ENCODE measurements around the gene OSCP1. TPM values are rescaled to one million over a fixed set of nuclear protein-coding genes. Genes with fewer than 3 reads are reported as not detected.

OSCP1 gene
- total RNA-seq, 2 donors from 2014 or later = 2.8 to 3.7 TPM

DNA sequence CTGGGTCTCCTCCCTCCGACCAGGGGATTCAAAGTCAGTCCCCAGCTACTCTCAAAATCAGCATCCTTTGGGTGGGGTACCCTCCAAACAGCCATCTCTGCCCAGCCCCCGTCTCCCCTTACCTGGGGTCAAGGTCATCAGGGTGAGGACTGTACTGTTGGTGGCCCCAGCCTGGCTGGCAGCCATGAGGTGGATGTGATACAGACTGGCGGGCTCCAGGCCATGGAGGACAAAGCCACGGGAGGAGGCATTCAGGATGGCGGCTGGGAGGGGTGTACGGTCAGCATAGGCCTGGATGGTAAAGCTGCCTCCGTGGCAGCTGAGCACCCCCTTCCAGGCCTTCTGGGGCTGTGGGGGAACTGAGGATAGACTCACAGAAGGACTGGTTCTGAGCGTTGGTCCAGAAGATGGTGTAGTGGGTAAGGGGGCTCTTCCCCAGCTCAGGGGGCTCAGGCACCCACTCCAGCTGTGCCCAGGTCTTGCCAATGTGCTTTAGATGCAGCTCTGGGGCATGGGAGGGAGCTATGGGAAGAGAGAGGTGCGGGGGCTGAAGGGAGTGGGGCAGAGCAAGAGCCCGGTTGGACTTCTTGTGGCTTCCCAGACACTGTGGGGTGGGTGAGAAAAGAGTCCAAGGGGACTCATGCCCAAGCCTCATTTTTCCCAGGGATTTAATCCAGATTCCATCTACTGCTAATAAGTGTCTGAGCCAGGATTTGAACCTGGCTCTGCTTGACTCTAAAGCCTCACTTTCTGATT is 17.6 kb upstream of the OSCP1 start:
- DNase-seq = no peak
- Histone ChIP-seq H3K9ac (ENCODE audit: low read depth in 2 of 2, low read length in 2 of 2) (no peak overlapping the region), H3K27me3 (no peaks in the 10 kb centered on the region), H3K27ac (no peak overlapping the region), H3K36me3 (no peaks in the 10 kb centered on the region), H3K9me3 (no peaks in the 10 kb centered on the region), H3K4me3 (no peak overlapping the region), H3K4me1 (peaks cover 6% of the 10 kb centered on the region)
- intact Hi-C loops (cut with DNase I) = no loop called here
- TF ChIP-seq, protein P1, sequence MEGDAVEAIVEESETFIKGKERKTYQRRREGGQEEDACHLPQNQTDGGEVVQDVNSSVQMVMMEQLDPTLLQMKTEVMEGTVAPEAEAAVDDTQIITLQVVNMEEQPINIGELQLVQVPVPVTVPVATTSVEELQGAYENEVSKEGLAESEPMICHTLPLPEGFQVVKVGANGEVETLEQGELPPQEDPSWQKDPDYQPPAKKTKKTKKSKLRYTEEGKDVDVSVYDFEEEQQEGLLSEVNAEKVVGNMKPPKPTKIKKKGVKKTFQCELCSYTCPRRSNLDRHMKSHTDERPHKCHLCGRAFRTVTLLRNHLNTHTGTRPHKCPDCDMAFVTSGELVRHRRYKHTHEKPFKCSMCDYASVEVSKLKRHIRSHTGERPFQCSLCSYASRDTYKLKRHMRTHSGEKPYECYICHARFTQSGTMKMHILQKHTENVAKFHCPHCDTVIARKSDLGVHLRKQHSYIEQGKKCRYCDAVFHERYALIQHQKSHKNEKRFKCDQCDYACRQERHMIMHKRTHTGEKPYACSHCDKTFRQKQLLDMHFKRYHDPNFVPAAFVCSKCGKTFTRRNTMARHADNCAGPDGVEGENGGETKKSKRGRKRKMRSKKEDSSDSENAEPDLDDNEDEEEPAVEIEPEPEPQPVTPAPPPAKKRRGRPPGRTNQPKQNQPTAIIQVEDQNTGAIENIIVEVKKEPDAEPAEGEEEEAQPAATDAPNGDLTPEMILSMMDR (IDR thresholded peaks at IDR 0.05) = no peak

DNA sequence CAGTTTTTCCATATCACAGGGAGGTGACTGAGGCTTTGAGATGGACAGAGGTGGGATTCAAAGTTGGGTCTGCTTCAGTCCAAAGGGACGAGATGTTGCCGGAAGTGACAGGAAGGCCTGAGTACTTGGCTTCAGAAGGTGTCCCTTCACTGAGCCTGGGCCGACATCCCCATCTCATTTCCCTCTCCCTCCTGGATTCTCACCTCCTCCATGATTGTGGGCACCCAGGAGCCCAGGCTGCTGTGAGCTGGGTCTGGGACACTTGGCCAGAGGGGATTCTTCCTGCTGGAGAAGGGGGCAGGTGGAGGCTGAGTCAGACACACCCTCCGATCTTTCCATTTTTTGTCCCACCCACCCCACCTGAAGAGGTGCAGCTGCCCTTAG is 16.8 kb upstream of the OSCP1 start:
- intact Hi-C loops (cut with DNase I) = no loop called here

DNA sequence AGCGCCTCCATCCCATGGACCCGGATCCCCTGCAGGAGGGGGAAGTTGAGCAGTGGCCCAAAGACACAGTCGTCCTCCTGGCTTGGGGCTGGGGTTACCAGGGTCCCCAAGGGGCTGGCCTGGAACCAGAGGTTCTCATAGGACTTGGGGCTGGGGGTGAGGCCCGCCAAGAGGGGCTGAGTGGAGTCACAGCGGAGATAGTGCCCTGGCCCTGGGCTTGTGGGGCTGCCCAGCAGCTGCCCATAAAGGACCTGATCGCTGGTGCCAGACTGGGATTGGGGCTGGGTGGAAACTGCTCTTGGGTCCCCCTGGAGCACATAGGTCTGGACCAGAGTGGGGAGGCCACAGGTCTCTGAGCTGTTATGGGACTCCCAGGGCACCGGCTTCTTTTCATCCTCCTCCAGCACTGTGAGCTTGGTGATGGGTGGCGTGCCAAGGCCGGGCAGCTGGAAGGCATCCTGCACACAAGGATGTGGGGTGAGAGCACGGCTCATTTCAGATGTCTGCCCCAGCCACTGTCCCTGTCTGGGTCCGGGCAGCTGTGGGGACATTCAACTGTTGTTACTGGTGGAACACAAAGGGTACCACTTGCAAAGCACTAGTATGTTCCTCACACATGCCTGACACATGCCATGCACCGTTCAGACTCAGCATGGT is 16.2 kb upstream of the OSCP1 start:
- Histone ChIP-seq H3K27ac (no peak overlapping the region), H3K4me1 (peaks cover 7% of the 10 kb centered on the region), H3K36me3 (no peaks in the 10 kb centered on the region), H3K27me3 (no peaks in the 10 kb centered on the region), H3K9ac (ENCODE audit: low read depth in 2 of 2, low read length in 2 of 2) (no peak overlapping the region), H3K4me3 (no peak overlapping the region), H3K9me3 (no peaks in the 10 kb centered on the region)
- TF ChIP-seq, protein P1 (IDR thresholded peaks at IDR 0.05) = no peak
- intact Hi-C loops (cut with DNase I) = no loop called here
- DNase-seq = no peak

More for the DNA sequence above, 16.8 kb upstream of the OSCP1 start:
- no peak overlapping the region for H3K9ac ChIP-seq (ENCODE audit: low read depth in 2 of 2, low read length in 2 of 2)
- TF ChIP-seq, protein P1 (IDR thresholded peaks at IDR 0.05) = no peak
- no peak for DNase-seq
- H3K36me3 ChIP-seq = no peaks in the 10 kb centered on the region
- no peaks in the 10 kb centered on the region for H3K9me3 ChIP-seq
- H3K27me3 ChIP-seq = no peaks in the 10 kb centered on the region
- H3K4me1 ChIP-seq = peaks cover 7% of the 10 kb centered on the region
- H3K27ac ChIP-seq = no peak overlapping the region
- no peak overlapping the region for H3K4me3 ChIP-seq

DNA sequence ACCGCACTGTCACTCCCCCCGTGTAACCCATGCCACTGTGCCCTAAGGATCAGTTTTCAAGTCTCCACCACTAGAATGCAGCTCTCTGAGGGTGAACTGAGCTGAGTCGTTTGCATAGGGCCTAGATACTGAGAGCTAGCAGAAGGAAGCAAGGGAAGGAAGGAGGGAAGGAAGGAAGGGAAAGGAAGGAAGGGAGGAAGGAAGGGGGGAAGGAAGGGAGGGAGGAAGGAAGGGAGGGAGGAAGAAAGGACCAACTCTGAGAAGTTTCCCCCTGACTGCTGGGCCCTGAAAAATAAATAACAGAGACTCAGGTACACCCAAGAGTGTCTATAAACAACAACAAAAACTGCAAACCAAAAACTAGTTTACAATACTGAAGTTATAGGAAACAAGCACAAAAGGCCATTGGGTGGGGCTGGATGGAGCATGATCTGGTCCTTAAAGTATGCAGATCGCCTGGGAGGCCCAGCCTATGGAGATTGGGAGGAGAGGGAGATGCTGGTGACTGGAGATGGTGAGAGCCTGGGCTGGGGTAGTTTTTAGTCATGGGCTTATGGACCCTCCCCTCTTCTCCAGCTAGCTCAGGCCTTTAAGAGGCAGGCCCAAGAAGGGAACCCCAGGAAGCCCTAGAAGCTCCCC is 15.6 kb upstream of the OSCP1 start:
- H3K27me3 ChIP-seq = no peaks in the 10 kb centered on the region
- intact Hi-C loops (cut with DNase I) = no loop called here
- DNase-seq = no peak
- H3K36me3 ChIP-seq = no peaks in the 10 kb centered on the region
- TF ChIP-seq, protein P1 (IDR thresholded peaks at IDR 0.05) = no peak
- H3K9ac ChIP-seq (ENCODE audit: low read depth in 2 of 2, low read length in 2 of 2) = no peak overlapping the region
- peaks cover 7% of the 10 kb centered on the region for H3K4me1 ChIP-seq
- H3K27ac ChIP-seq = no peak overlapping the region
- no peak overlapping the region for H3K4me3 ChIP-seq
- H3K9me3 ChIP-seq = no peaks in the 10 kb centered on the region

DNA sequence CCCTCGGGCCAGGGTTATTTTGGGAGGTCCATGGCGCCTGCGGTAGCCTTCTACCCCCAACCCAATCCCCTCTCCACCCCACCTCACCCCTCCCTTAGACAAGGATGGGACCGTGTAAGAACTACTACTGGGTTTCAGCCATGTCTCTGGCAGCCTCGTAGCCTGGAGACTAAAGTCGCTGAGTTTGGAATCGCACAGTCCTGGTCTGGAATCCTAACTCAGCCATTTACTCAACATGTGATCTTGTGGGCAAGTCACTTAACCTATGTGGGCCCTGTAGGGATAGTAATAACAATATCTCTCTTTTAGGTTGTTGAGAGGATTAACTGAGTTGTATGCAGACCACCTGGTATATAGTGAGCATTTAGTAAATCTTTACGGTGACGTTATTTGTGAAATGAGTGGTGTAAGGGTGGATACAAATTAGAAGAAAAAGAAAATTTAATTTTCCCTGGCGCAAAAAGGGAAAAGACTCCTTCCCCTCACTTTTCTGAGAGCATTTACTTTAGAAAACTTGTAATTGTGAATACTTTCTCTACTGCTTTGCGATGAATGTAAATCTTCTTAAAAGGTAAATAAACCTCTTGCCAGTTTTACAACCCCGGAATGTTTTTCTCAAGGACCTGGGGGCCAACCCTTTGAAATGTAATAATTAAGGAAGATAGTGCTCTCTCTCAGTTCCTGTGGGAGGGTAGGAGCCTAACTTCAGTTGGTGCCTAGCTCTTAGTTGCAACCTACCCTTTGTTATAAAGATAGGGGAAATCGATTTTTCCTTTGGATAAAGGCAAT is 14.5 kb upstream of the OSCP1 start:
- Histone ChIP-seq H3K36me3 (peaks cover 9% of the 10 kb centered on the region), H3K4me3 (peak overlapping the region; percentile 93), H3K27ac (peak overlapping the region; percentile 71), H3K27me3 (no peaks in the 10 kb centered on the region), H3K9me3 (no peaks in the 10 kb centered on the region), H3K4me1 (peaks cover 7% of the 10 kb centered on the region), H3K9ac (ENCODE audit: low read depth in 2 of 2, low read length in 2 of 2) (peak overlapping the region; percentile 63 to 89)
- intact Hi-C loops (cut with DNase I) = no loop called here
- TF ChIP-seq, protein P1 (IDR thresholded peaks at IDR 0.05) = no peak
- no peak for DNase-seq
